NCI-H446 treated with DMSO at 0.1 percent for 48 hours (cell line): ENCODE measurements around the gene TPI1.
A peak's percentile ranks its signal among the peaks of the same experiment; 100 is the strongest.
"Not testable (repeated sequence)": the region's sequence is repeated elsewhere in the genome, so short reads cannot be mapped to it uniquely, and the experiment has no call there.

Experiments used
- DNase-seq: peaks from one replicate; lab custom pipeline; 2025; lab: John Stamatoyannopoulos, UW

TPI1 gene

GRCh38 chr12:6894321-6894720 lies 27.0 kb downstream of the TPI1 start:
- DNase-seq: no peak

GRCh38 chr12:6896846-6897435 lies 29.6 kb downstream of the TPI1 start:
- DNase-seq: peak; percentile 80

GRCh38 chr12:6899427-6899826 lies 32.1 kb downstream of the TPI1 start:
- no peak for DNase-seq

- DNase-seq: no peak
Observed at GRCh38 chr12:6899837-6900519, 32.6 kb downstream of the TPI1 start.

- DNase-seq: no peak
Observed at GRCh38 chr12:6902448-6902847, 35.1 kb downstream of the TPI1 start.

- DNase-seq: no peak
Observed at GRCh38 chr12:6903722-6904121, 36.4 kb downstream of the TPI1 start.

GRCh38 chr12:6904280-6905276 lies 37.2 kb downstream of the TPI1 start, which contains the start of gene LRRC23:
TSS of gene LRRC23 (plus strand) at chr12:6904822. CDS start at chr12:6905634, 812 bp downstream.
- peak; percentile 94 for DNase-seq

GRCh38 chr12:6905414-6906040 lies 38.2 kb downstream of the TPI1 start:
- no peak for DNase-seq

GRCh38 chr12:6908141-6908540 lies 40.8 kb downstream of the TPI1 start:
- not testable (repeated sequence) for DNase-seq

- DNase-seq: no peak
Observed at GRCh38 chr12:6909421-6910145, 42.3 kb downstream of the TPI1 start.

- no peak for DNase-seq
Observed at GRCh38 chr12:6912164-6912935, 45.0 kb downstream of the TPI1 start.

GRCh38 chr12:6914246-6914946 lies 47.1 kb downstream of the TPI1 start, which contains the start of gene ENO2:
TSS of gene ENO2 (plus strand) at chr12:6914580. CDS start at chr12:6915833, 1,253 bp downstream.
- DNase-seq: peak; percentile 39

- DNase-seq: no peak
Observed at GRCh38 chr12:6914947-6915788, 47.8 kb downstream of the TPI1 start.

- no peak for DNase-seq
Observed at GRCh38 chr12:6915789-6916285, 48.5 kb downstream of the TPI1 start.

- no peak for DNase-seq
Observed at GRCh38 chr12:6916426-6917200, 49.3 kb downstream of the TPI1 start.

GRCh38 chr12:6917491-6918231 lies 50.3 kb downstream of the TPI1 start:
- no peak for DNase-seq

- no peak for DNase-seq
Observed at GRCh38 chr12:6919588-6919987, 52.3 kb downstream of the TPI1 start.
